GM18909 (cell line): Measurements from ENCODE around the gene GBP7.
"Not testable (repeated sequence)": the region's sequence is repeated elsewhere in the genome, so short reads cannot be mapped to it uniquely, and the experiment has no call there.

ENCODE experiments used
- ATAC-seq: cut with Tn5 transposase; IDR thresholded peaks from one replicate; pipeline ENCODE4 v1.9.1; 2021; ENCODE audit warnings: mild to moderate bottlenecking; ENCODE audit not compliant: unreplicated experiment, poor library complexity

Gene GBP7

GRCh38 chr1:89172468-89173143, 3.2 kb downstream of the GBP7 start:
- ATAC-seq, result no peak

- no peak for ATAC-seq
These were observed 4.8 kb downstream of the GBP7 start for GRCh38 chr1:89171067-89171438.

GRCh38 chr1:89170170-89171066, 5.4 kb downstream of the GBP7 start:
- no peak for ATAC-seq

- no peak for ATAC-seq
These were observed 6.6 kb downstream of the GBP7 start for GRCh38 chr1:89169166-89169565.

- ATAC-seq, result no peak
These were observed 8.1 kb downstream of the GBP7 start for GRCh38 chr1:89167590-89168230.

- no peak for ATAC-seq
These were observed 9.1 kb downstream of the GBP7 start for GRCh38 chr1:89166705-89167104.

- no peak for ATAC-seq
These were observed 10.0 kb downstream of the GBP7 start for GRCh38 chr1:89165811-89166210.

GRCh38 chr1:89151047-89151446, 24.8 kb downstream of the GBP7 start:
- ATAC-seq, result no peak

GRCh38 chr1:89149976-89150375, 25.8 kb downstream of the GBP7 start:
- no peak for ATAC-seq

- no peak for ATAC-seq
These were observed 26.6 kb downstream of the GBP7 start for GRCh38 chr1:89149229-89149628.

GRCh38 chr1:89147678-89148658, 27.8 kb downstream of the GBP7 start:
- no peak for ATAC-seq

GRCh38 chr1:89146721-89147120, 29.1 kb downstream of the GBP7 start:
- ATAC-seq, result no peak

GRCh38 chr1:89143484-89143883, 32.3 kb downstream of the GBP7 start:
- ATAC-seq, result no peak

- no peak for ATAC-seq
These were observed 33.6 kb downstream of the GBP7 start for GRCh38 chr1:89142160-89142559.

- ATAC-seq, result no peak
These were observed 42.1 kb downstream of the GBP7 start for GRCh38 chr1:89133747-89134146.

GRCh38 chr1:89130716-89131115, 45.1 kb downstream of the GBP7 start:
- ATAC-seq, result no peak

- ATAC-seq, result no peak
These were observed 45.9 kb downstream of the GBP7 start for GRCh38 chr1:89129911-89130310.

- ATAC-seq, result not testable (repeated sequence)
These were observed 47.8 kb downstream of the GBP7 start for GRCh38 chr1:89128003-89128458.

GRCh38 chr1:89126602-89127565, 48.9 kb downstream of the GBP7 start:
- not testable (repeated sequence) for ATAC-seq
